HepG2 (cell line): ENCODE results near the gene AKT3.

Experiments used
- ATF2 ChIP-seq: sonication (generic); formaldehyde crosslinking; IDR thresholded peaks from 2 replicates; pipeline ENCODE4 v1.4.0; 2020; ENCODE audit warnings: missing genetic modification reagents
- ETV6 ChIP-seq: sonication (generic); formaldehyde crosslinking; conservative IDR thresholded peaks from 2 replicates; pipeline ENCODE4 v1.4.0; 2020; ENCODE audit warnings: missing genetic modification reagents
- FOXA1 ChIP-seq, 2 experiments: fragments of 450-650 bp in 1 of 2; sonication (generic) in 1 of 2; formaldehyde crosslinking in 1 of 2; IDR thresholded peaks; 2 replicates each; pipeline versions ENCODE4 v1.4.0 to v1.6.1; 2016 to 2020; ENCODE audit warnings: missing genetic modification reagents in 1 of 2
- MAX ChIP-seq: IDR thresholded peaks from 2 replicates; pipeline ENCODE4 v1.6.1; 2012; ENCODE audit warnings: inconsistent platforms
- NKX3-1 ChIP-seq: sonication (generic); formaldehyde crosslinking; IDR thresholded peaks from 2 replicates; pipeline ENCODE4 v1.5.0; 2020; ENCODE audit warnings: missing genetic modification reagents
- NR3C1 ChIP-seq: sonication (generic); formaldehyde crosslinking; IDR thresholded peaks from 2 replicates; pipeline ENCODE4 v1.4.0; 2020; ENCODE audit warnings: missing genetic modification reagents
- PHF20 ChIP-seq: sonication (generic); formaldehyde crosslinking; IDR thresholded peaks from 2 replicates; pipeline ENCODE4 v1.5.0; 2020; ENCODE audit warnings: mild to moderate bottlenecking, missing genetic modification reagents
- PPARG ChIP-seq: conservative IDR thresholded peaks from 2 replicates; pipeline ENCODE4 v1.6.1; 2016; ENCODE audit warnings: missing biosample characterization, missing genetic modification reagents
- RBFOX2 ChIP-seq: fragments of 200-400 bp; formaldehyde crosslinking; IDR thresholded peaks from 2 replicates; pipeline ENCODE4 v1.6.1; 2017; ENCODE audit warnings: low read depth, mild to moderate bottlenecking, low read length
- RFX1 ChIP-seq: fragments of 450-650 bp; IDR thresholded peaks from 2 replicates; pipeline ENCODE4 v1.6.1; 2017
- TSC22D2 ChIP-seq: sonication (generic); formaldehyde crosslinking; IDR thresholded peaks from 2 replicates; pipeline ENCODE4 v1.5.1; 2020; ENCODE audit warnings: missing genetic modification reagents, mild to moderate bottlenecking, borderline replicate concordance
- ZBTB8A ChIP-seq: sonication (generic); formaldehyde crosslinking; IDR thresholded peaks from 2 replicates; pipeline ENCODE4 v1.4.0; 2020; ENCODE audit warnings: mild to moderate bottlenecking, low read depth, missing genetic modification reagents, borderline replicate concordance
- ZNF383 ChIP-seq: sonication (generic); formaldehyde crosslinking; IDR thresholded peaks from 2 replicates; pipeline ENCODE4 v1.4.0; 2020; ENCODE audit warnings: missing genetic modification reagents, mild to moderate bottlenecking, borderline replicate concordance
- ZSCAN21 ChIP-seq: sonication (generic); formaldehyde crosslinking; IDR thresholded peaks from 2 replicates; pipeline ENCODE4 v1.8.0; 2022; ENCODE audit warnings: mild to moderate bottlenecking, missing genetic modification reagents, moderate library complexity, borderline replicate concordance

- TF ChIP-seq ATF2 (CRISPR knock-in tag) (no peak), PHF20 (CRISPR knock-in tag) (no peak), MAX (no peak), PPARG (CRISPR knock-in tag) (no peak), ZNF383 (no peak), RBFOX2 (no peak), FOXA1 (IDR thresholded peaks at IDR 0.05) (no peak), FOXA1 (CRISPR knock-in tag; IDR thresholded peaks at IDR 0.05) (no peak), NR3C1 (CRISPR knock-in tag) (no peak), ZSCAN21 (CRISPR knock-in tag) (no peak), TSC22D2 (CRISPR knock-in tag) (no peak), RFX1 (no peak), ZBTB8A (CRISPR knock-in tag) (no peak), ETV6 (CRISPR knock-in tag) (no peak), NKX3-1 (CRISPR knock-in tag) (no peak)
Observed at GRCh38 chr1:243725846-243726245, 124.2 kb downstream of the AKT3 start.
